ENCODE results near the gene LGALS3.

LGALS3 gene

DNA sequence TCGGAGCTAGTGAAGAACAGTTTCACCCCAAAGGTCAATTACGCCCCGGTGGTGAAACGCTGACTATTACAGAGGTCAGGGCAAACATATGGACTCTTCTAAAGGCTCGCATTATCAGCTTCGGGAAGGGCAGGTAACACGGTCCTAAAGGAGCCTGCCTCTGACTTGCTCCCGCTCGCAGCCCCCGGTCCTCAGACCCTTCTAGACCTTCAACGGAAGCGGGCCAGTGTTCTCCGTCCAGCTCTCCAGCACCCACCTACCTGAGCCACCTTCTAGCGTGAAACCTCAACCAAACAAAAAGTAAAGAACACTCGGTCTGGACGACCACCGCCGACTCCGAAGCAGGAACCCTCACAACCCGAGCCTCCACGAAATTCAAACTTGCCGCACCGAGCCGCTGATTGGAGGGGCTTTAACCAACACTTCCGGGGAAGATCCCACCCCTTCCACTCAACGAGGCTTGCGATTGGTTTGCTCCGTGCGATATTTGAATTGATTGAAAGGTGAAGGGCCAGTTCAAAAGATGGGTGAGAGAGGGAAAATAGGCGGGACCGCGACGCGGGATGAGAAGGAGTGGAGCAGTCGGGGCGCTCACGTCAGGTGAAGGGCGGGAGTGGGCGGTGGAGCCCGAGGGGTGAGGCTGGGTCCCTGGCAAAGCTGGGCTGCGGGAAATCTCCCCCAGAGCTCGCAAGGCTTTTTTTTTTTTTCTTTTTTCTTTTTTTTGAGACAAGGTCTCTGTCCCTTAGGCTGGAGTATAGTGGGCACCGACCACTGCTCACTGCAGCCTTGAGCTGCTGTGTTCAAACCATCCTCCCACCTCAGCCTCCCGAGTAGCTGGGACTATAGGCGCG, 62.4 kb downstream of the LGALS3 start, which contains the start of gene DLGAP5:
Gene DLGAP5 (minus strand): TSS at position 383 of the 851 bp plus-strand sequence. CDS start 2,406 bp downstream, outside the sequence.
- peak; percentile 93 for DNase-seq (ENCODE audit: low spot score)

GRCh38 chr14:55192054-55192621, 63.1 kb downstream of the LGALS3 start:
- DNase-seq (ENCODE audit: low spot score), result no peak

GRCh38 chr14:55194656-55195355, 65.8 kb downstream of the LGALS3 start:
- no peak for DNase-seq (ENCODE audit: low spot score)
